A673 (cell line): ENCODE measurements around the gene SYNPO2L. TPM values are rescaled to one million over a fixed set of nuclear protein-coding genes. Genes with fewer than 3 reads are reported as not detected.

Source experiments
- BruUV-seq: library from RNA; stranded (reverse); fragments of 400-500 nt; replicated peaks from 2 replicates; lab custom pipeline; 2021; lab: Mats Ljungman, UMichigan
- CTCF ChIA-PET: fragments of 300-600 bp; sonication (Branson Sonifier 250); formaldehyde crosslinking; loops from one replicate; lab custom pipeline; 2022; ENCODE audit warnings: antibody characterized with exemption; lab: Charles Lee
- POLR2A ChIA-PET: fragments of 300-600 bp; sonication (Branson Sonifier 250); formaldehyde crosslinking; loops from one replicate; lab custom pipeline; 2022; ENCODE audit warnings: antibody characterized with exemption; ENCODE audit not compliant: low non-redundant PET; lab: Charles Lee
- DNase-seq: peaks from one replicate; pipeline ENCODE4 v3.0.0-alpha.2; 2015; ENCODE audit warnings: low spot score
- H3K27ac ChIP-seq: fragments of 200-600 bp; sonication (generic); 2 replicates; pipeline ENCODE4 v1.5.1; 2016; ENCODE audit warnings: mixed run types, low read depth, mild to moderate bottlenecking, mixed read lengths, antibody characterized with exemption, low read length; ENCODE audit not compliant: poor library complexity, severe bottlenecking
- H3K27me3 ChIP-seq: fragments of 200-600 bp; sonication (generic); replicated peaks from 2 replicates; pipeline ENCODE4 v1.6.1; 2017; ENCODE audit warnings: mixed run types, low read depth, mild to moderate bottlenecking, mixed read lengths, antibody characterized with exemption, low read length; ENCODE audit not compliant: insufficient read depth, poor library complexity
- H3K36me3 ChIP-seq: fragments of 200-600 bp; sonication (generic); 2 replicates; pipeline ENCODE4 v1.6.1; 2016; ENCODE audit warnings: mixed run types, mild to moderate bottlenecking, mixed read lengths, antibody characterized with exemption, low read length; ENCODE audit not compliant: insufficient read depth, poor library complexity, severe bottlenecking
- H3K4me1 ChIP-seq: fragments of 200-600 bp; sonication (generic); 2 replicates; pipeline ENCODE4 v1.6.1; 2017; ENCODE audit warnings: mixed run types, mild to moderate bottlenecking, mixed read lengths, antibody characterized with exemption, low read length; ENCODE audit not compliant: insufficient read depth, poor library complexity, severe bottlenecking
- H3K4me3 ChIP-seq: fragments of 200-600 bp; sonication (generic); 2 replicates; pipeline ENCODE4 v1.5.1; 2016; ENCODE audit warnings: low read depth, mixed run types, mild to moderate bottlenecking, mixed read lengths, low read length; ENCODE audit not compliant: poor library complexity, severe bottlenecking
- H3K9me3 ChIP-seq: fragments of 200-600 bp; sonication (generic); 2 replicates; pipeline ENCODE4 v1.6.1; 2016; ENCODE audit warnings: mixed run types, low read depth, mild to moderate bottlenecking, mixed read lengths, antibody characterized with exemption, low read length; ENCODE audit not compliant: poor library complexity, severe bottlenecking
- CTCF ChIP-seq: fragments of 300-800, 200-600 bp; sonication (generic); conservative IDR thresholded peaks from 2 replicates; pipeline ENCODE4 v1.5.1; 2017; ENCODE audit warnings: low read depth, mild to moderate bottlenecking, antibody characterized with exemption, low read length, moderate library complexity, mixed read lengths
- EZH2 ChIP-seq: fragments of 200-600 bp; sonication (generic); IDR thresholded peaks from 2 replicates; pipeline ENCODE4 v1.6.1; 2017; ENCODE audit warnings: borderline replicate concordance, low read depth, mild to moderate bottlenecking, mixed read lengths, antibody characterized with exemption, low read length; ENCODE audit not compliant: poor library complexity, severe bottlenecking
- intact Hi-C: fragments of 100-400 bp; cut with micrococcal nuclease; formaldehyde crosslinking; loops from one replicate; pipeline ENCODE4 v1.10.0; 2022; ENCODE audit not compliant: unreplicated experiment
- total RNA-seq: library from RNA; stranded (reverse); gene quantifications from 2 replicates; pipeline ENCODE4 v1.2.3, GENCODE V29; 2021

Gene SYNPO2L
- total RNA-seq, 1 experiment from 2014 or later: 0.06 TPM

DNA sequence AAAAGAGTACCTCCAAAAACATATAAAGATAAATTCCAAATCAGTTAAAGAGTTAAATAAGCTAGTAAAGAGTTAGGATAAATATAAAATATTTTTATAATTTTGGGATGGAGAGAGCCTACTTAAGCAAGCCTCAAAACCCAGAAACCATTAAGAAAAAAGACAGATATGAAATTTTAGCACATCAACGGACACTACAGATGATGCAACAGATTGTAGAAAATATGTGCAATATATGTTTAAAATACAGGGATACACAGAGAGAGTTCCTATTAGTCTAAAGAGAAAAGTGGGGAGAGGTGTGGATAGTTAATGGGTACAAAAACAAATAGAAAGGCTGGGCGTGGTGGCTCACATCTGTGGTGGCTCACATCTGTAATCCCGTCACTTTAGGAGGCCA lies 41.1 kb downstream of the SYNPO2L start:
- intact Hi-C loops: no loop called here
- ChIA-PET POLR2A (no interaction called here), CTCF (no interaction called here)
- no peak for TF ChIP-seq CTCF
- TF ChIP-seq EZH2: no peak
- Histone ChIP-seq H3K4me1 (no peaks in the 10 kb centered on the region), H3K27ac (no peak overlapping the region), H3K27me3 (no peaks in the 10 kb centered on the region), H3K9me3 (no peaks in the 10 kb centered on the region), H3K36me3 (no peaks in the 10 kb centered on the region), H3K4me3 (no peak overlapping the region)
- no peak for DNase-seq
- BruUV-seq: no TSS peak

GRCh38 chr10:73609116-73609515 lies 46.7 kb downstream of the SYNPO2L start:
- Histone ChIP-seq H3K27ac (no peak overlapping the region), H3K4me3 (no peak overlapping the region), H3K9me3 (no peaks in the 10 kb centered on the region), H3K4me1 (no peaks in the 10 kb centered on the region), H3K27me3 (no peaks in the 10 kb centered on the region), H3K36me3 (no peaks in the 10 kb centered on the region)
- no TSS peak for BruUV-seq
- intact Hi-C loops: no loop called here
- TF ChIP-seq CTCF (no peak), EZH2 (no peak)
- no peak for DNase-seq
- CTCF ChIA-PET: no interaction called here
- POLR2A ChIA-PET: no interaction called here

DNA sequence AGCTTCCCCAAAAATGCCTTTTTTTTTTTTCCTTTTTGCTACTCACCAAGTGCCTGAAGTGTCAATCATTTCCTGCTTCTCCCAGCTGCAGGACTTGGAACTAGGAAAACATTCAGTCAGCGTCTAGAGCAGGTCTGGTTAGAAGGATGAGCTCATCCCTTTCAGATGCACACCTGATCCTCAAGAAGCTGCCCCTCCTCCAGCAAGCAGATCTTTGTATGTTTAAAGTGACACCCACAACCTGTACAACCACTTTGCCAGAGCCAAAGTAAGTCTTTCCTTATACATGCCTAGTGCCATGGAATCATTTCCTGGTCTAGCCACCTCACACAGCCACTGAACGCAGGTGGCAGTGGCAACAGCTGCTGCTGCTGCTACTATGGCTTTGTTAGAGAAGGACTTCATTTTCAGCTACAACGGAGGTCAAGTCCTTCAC lies 54.3 kb downstream of the SYNPO2L start:
- H3K36me3 ChIP-seq: no peaks in the 10 kb centered on the region
- intact Hi-C loops: no loop called here
- no TSS peak for BruUV-seq
- H3K4me1 ChIP-seq: no peaks in the 10 kb centered on the region
- H3K27me3 ChIP-seq: no peaks in the 10 kb centered on the region
- H3K9me3 ChIP-seq: no peaks in the 10 kb centered on the region
- POLR2A ChIA-PET: no interaction called here
- TF ChIP-seq EZH2 (no peak), CTCF (no peak)
- H3K27ac ChIP-seq: no peak overlapping the region
- DNase-seq: no peak
- no peak overlapping the region for H3K4me3 ChIP-seq
- CTCF ChIA-PET: interaction anchor here (0.6 kb wide), 1 partner anchor 279 kb away, joined by 3 read pairs; no protein-coding TSS in a partner anchor
